Measurements from ENCODE around the gene CD6. TPM values are rescaled to one million over a fixed set of nuclear protein-coding genes. Genes with fewer than 3 reads are reported as not detected.

Gene CD6
- total RNA-seq, 1 experiment from 2014 or later: 1.4 TPM

- CTCF ChIA-PET: no interaction called here
- H3K9me2 ChIP-seq (ENCODE audit: insufficient read depth): no peaks in the 10 kb centered on the region
- H3K4me1 ChIP-seq (ENCODE audit: control insufficient read depth in 1 of 2, insufficient read depth in 2 of 2, low read length in 2 of 2): peaks cover 3 to 9% of the 10 kb centered on the region in 2 experiments; a peak in 3 of 4 replicates
- DNase-seq (ENCODE audit: low read depth, low spot score): no peak
- no peaks in the 10 kb centered on the region for H3K9me3 ChIP-seq (ENCODE audit: control insufficient read depth in 1 of 2, insufficient read depth in 1 of 2, low read depth in 1 of 2, low read length in 2 of 2)
- no peak overlapping the region for H3K9ac ChIP-seq (ENCODE audit: low read length)
- no TSS peak for BruUV-seq (replicated peaks)
- TF ChIP-seq EZH2phosphoT487 (IDR thresholded peaks at IDR 0.05; ENCODE audit: borderline replicate concordance): no peak
- no peak for TF ChIP-seq TCF7L2 (IDR thresholded peaks at IDR 0.05; ENCODE audit: borderline replicate concordance, extremely low read depth, insufficient read depth, insufficient read length)
- H3K4me2 ChIP-seq (ENCODE audit: low read length): no peak overlapping the region
- no peaks in the 10 kb centered on the region for H4K20me1 ChIP-seq (ENCODE audit: insufficient read depth)
- POLR2A ChIA-PET: no interaction called here
- no peak overlapping the region for H2AFZ ChIP-seq (ENCODE audit: low read depth, low read length, poor library complexity, severe bottlenecking)
- intact Hi-C loops (cut with micrococcal nuclease): no loop called here
- H3K36me3 ChIP-seq (ENCODE audit: control insufficient read depth in 1 of 2, insufficient read depth in 2 of 2, low read length in 2 of 2): no peaks in the 10 kb centered on the region
- ATAC-seq: no peak
- H3K79me2 ChIP-seq (ENCODE audit: insufficient read depth, low read length): no peaks in the 10 kb centered on the region
- peaks cover 8% of the 10 kb centered on the region for H3K27me3 ChIP-seq (ENCODE audit: insufficient read depth, low read length)
- RAD21 ChIA-PET (ENCODE audit: low non-redundant PET in 1 of 2, low total read pairs in 2 of 2, uncharacterized antibody in 2 of 2, unreplicated experiment in 2 of 2): no interaction called here
- no peak overlapping the region for H3K4me3 ChIP-seq (replicated peaks in 1 of 2; ENCODE audit: low read depth in 1 of 2, low read length in 2 of 2)
- no peak overlapping the region for H3K27ac ChIP-seq (ENCODE audit: low read depth, low read length)
Measured at GRCh38 chr11:60989093-60989650, 17.7 kb downstream of the CD6 start.

DNA sequence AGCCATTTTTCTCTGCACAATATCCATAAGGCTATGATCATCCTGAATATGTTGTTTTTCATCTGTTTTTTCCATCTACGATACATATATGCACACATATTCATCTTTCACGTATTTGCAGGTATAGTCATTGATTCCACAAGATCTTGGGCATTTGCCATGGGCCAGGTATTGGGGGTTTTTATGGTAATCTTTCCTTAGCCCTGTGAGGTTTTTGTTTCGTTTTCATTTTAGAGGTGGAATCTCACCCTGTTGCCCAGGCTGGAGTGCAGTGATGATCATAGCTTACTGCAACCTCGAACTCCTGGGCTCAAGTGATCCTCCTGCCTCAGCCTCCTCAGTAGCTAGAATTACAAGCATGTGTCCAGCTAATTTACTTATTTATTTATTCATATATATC lies 20.0 kb downstream of the CD6 start:
- no peaks in the 10 kb centered on the region for H3K79me2 ChIP-seq (ENCODE audit: insufficient read depth, low read length)
- DNase-seq (ENCODE audit: low read depth, low spot score) (no peak), ATAC-seq (no peak)
- no peaks in the 10 kb centered on the region for H4K20me1 ChIP-seq (ENCODE audit: insufficient read depth)
- CTCF ChIA-PET: interaction anchor here (1.2 kb wide), 1 partner anchor 21 kb away, joined by 4 read pairs; no protein-coding TSS in a partner anchor
- TF ChIP-seq, protein P1, sequence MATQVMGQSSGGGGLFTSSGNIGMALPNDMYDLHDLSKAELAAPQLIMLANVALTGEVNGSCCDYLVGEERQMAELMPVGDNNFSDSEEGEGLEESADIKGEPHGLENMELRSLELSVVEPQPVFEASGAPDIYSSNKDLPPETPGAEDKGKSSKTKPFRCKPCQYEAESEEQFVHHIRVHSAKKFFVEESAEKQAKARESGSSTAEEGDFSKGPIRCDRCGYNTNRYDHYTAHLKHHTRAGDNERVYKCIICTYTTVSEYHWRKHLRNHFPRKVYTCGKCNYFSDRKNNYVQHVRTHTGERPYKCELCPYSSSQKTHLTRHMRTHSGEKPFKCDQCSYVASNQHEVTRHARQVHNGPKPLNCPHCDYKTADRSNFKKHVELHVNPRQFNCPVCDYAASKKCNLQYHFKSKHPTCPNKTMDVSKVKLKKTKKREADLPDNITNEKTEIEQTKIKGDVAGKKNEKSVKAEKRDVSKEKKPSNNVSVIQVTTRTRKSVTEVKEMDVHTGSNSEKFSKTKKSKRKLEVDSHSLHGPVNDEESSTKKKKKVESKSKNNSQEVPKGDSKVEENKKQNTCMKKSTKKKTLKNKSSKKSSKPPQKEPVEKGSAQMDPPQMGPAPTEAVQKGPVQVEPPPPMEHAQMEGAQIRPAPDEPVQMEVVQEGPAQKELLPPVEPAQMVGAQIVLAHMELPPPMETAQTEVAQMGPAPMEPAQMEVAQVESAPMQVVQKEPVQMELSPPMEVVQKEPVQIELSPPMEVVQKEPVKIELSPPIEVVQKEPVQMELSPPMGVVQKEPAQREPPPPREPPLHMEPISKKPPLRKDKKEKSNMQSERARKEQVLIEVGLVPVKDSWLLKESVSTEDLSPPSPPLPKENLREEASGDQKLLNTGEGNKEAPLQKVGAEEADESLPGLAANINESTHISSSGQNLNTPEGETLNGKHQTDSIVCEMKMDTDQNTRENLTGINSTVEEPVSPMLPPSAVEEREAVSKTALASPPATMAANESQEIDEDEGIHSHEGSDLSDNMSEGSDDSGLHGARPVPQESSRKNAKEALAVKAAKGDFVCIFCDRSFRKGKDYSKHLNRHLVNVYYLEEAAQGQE (IDR thresholded peaks at IDR 0.05; ENCODE audit: low read depth): no peak
- TF ChIP-seq EZH2 (IDR thresholded peaks at IDR 0.05): no peak
- TF ChIP-seq JUND (IDR thresholded peaks at IDR 0.05): no peak
- TF ChIP-seq SRF (IDR thresholded peaks at IDR 0.05; ENCODE audit: low read depth): no peak
- TF ChIP-seq TCF7L2 (IDR thresholded peaks at IDR 0.05; ENCODE audit: borderline replicate concordance, extremely low read depth, insufficient read depth, insufficient read length): no peak
- TF ChIP-seq ZNF274 (IDR thresholded peaks at IDR 0.05; ENCODE audit: low read depth, low read length): no peak
- no peak for TF ChIP-seq FOSL1 (IDR thresholded peaks at IDR 0.05; ENCODE audit: low read depth)
- RAD21 ChIA-PET (ENCODE audit: low non-redundant PET in 1 of 2, low total read pairs in 2 of 2, uncharacterized antibody in 2 of 2, unreplicated experiment in 2 of 2): no interaction called here
- H3K4me2 ChIP-seq (ENCODE audit: low read length): no peak overlapping the region
- no peak overlapping the region for H3K27ac ChIP-seq (ENCODE audit: low read depth, low read length)
- intact Hi-C loops (cut with micrococcal nuclease): no loop called here
- peaks cover 8% of the 10 kb centered on the region for H3K27me3 ChIP-seq (ENCODE audit: insufficient read depth, low read length)
- peaks cover 0 to 6% of the 10 kb centered on the region in 2 experiments; a peak in 2 of 4 replicates for H3K4me1 ChIP-seq (ENCODE audit: control insufficient read depth in 1 of 2, insufficient read depth in 2 of 2, low read length in 2 of 2)
- no peaks in the 10 kb centered on the region for H3K36me3 ChIP-seq (ENCODE audit: control insufficient read depth in 1 of 2, insufficient read depth in 2 of 2, low read length in 2 of 2)
- H3K9ac ChIP-seq (ENCODE audit: low read length): no peak overlapping the region
- H2AFZ ChIP-seq (ENCODE audit: low read depth, low read length, poor library complexity, severe bottlenecking): no peak overlapping the region
- BruUV-seq (replicated peaks): no TSS peak
- H3K9me3 ChIP-seq (ENCODE audit: control insufficient read depth in 1 of 2, insufficient read depth in 1 of 2, low read depth in 1 of 2, low read length in 2 of 2): no peaks in the 10 kb centered on the region
- POLR2A ChIA-PET: no interaction called here
- H3K9me2 ChIP-seq (ENCODE audit: insufficient read depth): no peaks in the 10 kb centered on the region
- no peak overlapping the region for H3K4me3 ChIP-seq (replicated peaks in 1 of 2; ENCODE audit: low read depth in 1 of 2, low read length in 2 of 2)

Data from HCT116 (cell line).